ELF-1 (cell line): ENCODE measurements around the gene RBM17.
"Not testable (repeated sequence)": the region's sequence is repeated elsewhere in the genome, so short reads cannot be mapped to it uniquely, and the experiment has no call there.

Experiments
- DNase-seq: peaks from one replicate; pipeline ENCODE4 v3.0.0-alpha.2; 2016; ENCODE audit warnings: low read depth, low spot score

Gene RBM17

DNA sequence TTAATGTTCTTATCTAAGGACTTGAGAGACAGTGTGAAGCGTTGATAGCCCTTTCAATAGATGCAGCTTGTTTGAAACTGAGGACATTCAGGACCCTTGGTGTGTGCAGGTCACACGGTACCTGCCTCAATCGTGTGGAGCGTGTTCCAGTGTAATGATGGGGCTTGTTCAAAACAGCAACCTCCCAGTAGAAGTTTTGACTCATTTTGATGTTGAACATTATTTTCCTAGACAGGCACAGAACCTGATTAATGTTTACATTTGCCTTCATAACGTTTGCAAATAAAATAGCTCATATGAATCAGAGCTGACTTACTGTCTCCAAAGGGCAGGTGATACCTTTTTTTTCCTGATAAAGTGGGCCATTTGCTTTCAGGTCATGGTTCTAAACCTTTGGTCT lies 21.3 kb downstream of the RBM17 start:
- DNase-seq, result no peak

DNA sequence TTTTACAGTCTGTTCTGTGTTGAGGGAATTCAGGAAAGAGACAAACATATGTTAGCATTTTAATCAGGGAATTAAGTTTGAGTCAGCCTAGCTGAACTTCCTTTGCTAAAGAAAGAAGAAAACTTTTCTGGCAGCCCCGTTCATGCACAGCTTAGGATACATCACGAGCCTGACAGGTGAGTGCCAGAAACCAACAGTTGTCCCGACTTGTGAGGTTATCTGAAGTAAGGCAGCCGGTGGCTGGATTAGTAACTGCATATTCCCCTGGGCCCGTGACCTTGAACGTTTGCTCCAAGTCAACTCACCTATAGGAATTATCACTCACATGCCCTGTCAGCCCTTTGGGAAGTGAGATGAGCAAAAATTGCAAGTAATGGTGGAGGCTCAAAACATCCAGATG lies 24.1 kb downstream of the RBM17 start:
- DNase-seq, result no peak

DNA sequence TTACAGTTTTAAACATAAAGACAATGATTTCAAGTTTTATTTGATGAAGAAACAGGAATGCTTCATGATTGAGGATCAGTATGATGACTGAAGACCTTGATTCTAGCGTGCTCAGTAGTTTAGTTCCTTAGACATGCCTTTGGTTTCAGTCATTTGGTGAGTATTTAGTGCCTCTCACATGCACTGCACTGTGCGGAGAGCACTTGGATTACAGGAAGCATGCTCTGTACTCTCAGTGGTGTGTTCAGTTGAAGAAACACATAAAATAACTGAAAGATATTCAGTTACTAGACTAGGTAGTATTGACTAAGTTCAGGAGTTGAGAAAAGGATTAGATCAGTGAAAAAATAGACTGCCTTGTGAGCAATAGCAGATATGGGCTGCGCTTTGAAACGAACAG lies 25.5 kb downstream of the RBM17 start:
- no peak for DNase-seq

DNA sequence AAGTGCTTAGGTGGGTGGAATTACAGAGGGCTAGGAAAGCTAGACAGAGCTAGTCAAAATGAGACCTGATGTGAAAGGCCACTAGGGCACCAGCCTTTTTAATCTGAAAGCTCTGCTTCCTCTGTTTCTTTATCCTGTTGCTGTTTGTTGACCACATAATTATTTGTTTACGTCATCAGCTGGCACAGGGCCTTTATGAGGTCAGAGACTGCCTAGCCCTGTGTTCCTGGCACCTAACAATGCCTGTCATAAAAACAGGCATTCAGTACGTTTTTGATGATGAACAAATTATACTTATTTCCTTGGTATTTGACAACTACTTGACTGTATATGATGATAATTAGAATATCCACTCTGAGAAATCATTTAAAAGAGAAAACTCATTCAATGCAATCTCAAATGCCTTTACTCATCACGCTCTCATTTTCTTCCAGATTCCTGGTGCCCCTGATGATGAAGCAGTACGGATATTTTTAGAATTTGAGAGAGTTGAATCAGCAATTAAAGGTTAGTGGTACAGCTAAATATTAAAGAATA lies 26.0 kb downstream of the RBM17 start:
- no peak for DNase-seq

DNA sequence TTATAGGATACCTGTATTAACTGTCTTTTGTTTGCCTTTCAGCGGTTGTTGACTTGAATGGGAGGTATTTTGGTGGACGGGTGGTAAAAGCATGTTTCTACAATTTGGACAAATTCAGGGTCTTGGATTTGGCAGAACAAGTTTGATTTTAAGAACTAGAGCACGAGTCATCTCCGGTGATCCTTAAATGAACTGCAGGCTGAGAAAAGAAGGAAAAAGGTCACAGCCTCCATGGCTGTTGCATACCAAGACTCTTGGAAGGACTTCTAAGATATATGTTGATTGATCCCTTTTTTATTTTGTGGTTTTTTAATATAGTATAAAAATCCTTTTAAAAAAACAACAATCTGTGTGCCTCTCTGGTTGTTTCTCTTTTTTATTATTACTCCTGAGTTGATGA lies 26.6 kb downstream of the RBM17 start:
- no peak for DNase-seq

DNA sequence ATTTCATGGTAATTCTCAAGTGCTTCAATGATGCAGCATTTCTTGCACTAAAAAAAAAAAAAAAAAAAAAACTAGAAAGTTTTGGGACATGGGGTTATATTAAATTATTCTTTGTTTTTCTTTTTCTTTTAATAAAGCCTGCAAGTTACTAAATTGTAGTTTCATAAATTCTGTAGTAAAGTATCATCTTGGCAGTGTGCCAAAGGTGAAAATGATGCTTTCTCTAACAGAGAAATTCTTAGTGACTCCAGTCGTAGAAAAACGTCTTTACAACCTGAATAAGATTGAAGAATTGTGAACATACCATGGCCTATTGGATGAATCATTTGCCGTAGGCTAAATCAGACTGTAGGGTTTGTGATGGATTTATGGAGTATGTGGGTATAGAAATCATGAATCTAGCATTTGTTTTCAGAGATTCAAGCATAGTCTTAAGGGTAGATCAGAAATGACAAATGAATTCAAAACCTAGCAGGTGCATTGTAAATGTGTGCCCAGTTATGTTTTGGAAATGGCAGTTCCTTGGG lies 27.1 kb downstream of the RBM17 start:
- no peak for DNase-seq

DNA sequence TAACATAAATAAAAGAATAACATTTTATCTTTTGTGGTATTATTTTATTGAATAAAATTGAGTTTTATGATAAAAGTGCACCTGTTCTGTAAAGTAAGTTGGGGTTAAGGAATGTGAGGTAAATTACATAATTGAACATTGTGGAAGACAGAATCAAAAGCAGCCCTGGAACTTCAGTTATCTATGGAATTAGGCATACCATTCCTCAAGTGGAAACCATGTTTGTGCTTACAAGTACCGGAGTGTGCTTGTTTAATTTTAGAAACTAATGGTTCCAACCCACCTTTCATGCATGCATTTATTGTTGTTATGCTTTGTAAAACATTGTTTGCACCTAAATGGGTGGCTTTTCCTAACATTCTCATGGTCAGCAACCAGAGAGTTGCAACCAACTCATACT lies 28.0 kb downstream of the RBM17 start:
- no peak for DNase-seq

DNA sequence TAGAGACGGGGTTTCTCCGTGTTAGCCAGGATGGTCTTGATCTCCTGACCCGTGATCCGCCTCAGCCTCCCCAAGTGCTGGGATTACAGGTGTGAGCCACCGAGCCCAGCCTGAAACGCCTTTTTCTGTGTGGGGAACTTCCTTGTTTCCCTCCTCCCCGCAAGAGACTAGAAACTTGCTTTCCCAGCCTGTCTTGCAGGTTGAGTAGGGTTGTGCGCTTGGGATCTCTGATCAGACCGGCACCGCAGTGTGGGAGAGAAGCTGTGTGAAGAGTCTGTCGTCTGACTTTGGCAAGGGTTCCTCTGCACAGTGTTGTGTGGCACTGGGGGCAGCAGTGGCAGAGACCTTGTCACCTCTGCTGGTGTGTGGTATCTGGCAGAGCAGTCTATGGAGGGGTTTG lies 28.9 kb downstream of the RBM17 start:
- DNase-seq, result no peak

DNA sequence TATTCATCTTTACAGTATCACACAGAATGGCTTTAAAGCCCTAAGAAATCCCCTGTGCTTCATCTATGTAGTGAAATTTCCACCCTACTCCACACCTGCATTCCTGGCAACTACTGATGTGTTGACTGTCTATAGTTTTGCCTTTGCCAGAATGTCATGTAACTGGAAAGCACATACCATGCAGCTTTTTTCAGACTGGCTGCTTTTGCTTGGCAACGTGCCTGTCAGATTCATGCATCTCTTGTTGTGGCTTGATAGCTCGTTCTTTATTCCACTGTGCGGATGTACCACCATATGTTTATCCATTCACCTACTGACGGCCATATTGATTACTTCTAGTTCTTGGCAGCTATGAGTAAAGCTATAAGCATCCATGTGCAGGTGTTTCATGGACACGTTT lies 30.6 kb downstream of the RBM17 start:
- no peak for DNase-seq

DNA sequence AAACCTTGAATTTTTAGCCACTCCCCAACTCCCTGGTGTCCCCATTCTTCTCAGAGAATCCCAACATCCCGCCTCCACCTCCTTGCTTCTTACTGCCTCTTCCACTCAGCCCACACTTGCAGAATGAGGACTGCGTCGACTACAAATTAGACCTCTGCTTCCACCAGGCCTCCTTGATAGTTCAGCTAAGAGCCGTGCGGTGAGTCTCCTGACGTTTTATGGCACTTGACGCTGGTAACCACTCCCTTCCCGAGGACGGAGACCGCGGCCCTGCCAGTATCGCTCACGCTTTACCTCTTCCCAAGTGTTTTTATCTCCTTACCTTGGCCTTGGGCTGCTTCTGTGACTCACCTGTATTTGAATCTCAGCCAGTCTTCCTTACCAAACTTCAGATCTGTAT lies 31.1 kb downstream of the RBM17 start:
- DNase-seq, result no peak

DNA sequence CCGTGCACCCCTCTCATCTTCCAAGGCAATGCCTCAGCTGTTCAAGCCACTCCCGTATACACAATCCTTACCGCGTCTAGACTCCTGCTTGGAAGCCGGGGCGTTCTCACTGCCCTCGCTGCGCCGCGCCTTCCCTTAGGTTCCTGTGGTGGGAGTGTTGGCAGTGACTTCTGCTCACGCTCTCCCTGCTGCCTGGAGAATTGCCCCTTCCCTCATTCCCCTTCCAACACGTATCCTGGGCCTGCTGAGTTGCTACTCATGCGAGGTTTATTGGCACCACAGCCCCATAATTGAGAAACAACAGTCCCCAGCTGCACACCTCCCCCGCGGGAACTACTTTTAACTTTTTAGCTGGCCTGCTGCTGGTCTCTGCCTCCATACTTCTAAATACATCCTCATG lies 31.9 kb downstream of the RBM17 start:
- no peak for DNase-seq

DNA sequence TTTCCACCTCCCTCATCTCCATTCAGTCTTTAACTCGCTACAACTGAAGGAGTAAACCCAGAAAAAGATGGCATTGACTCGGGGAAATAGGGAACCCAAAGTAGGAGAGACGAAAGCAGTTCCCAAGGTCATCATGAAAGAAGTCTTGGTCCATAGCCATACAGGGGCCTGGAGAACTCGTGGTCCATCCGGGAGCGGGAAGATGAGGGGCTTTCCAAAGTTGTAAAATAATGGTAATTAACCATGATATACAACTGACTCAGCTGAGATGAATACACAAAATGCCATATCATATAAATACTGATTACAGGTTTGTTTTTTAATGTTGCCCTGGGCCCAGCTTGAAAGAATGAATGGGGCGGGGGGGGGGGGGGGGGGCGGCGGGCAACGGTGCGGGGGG lies 32.3 kb downstream of the RBM17 start:
- no peak for DNase-seq

DNA sequence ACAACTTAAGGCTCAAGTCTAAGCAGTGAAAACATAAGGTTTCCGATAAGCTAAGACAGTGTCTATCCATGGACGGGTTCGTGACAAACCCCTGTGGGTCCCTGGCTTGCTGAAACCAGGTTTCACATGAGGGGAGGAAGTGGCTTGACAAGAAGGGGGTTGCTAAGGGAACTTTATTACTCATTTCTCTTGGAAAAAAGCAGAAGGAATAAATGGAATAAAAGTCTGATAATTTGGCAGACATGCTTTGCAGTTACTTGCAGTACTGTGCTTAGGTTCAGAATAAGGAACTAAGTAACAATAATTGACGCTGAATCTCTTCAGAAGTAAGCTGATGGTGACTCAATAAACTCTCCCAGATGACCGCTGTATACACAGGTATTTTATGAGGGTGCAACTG lies 34.7 kb downstream of the RBM17 start:
- no peak for DNase-seq

DNA sequence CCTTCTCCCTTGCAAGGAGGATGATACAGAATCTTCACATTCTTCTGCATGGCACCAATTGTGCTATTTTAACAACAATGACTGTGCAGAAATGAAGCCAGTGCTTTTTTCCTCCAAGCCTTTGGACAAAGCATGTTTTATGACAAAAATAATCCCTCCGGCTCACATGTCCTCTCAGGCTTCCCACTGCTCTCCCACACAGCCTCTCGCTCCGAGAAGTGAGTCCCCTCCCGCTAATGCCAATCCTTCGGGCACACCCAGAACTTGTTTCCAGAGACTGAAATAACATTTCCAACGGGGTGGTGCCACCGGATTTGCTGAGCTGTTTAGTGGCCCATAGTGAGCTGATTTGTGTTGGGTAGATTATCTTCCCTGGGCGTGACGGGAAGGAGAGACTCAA lies 35.8 kb downstream of the RBM17 start:
- DNase-seq, result no peak

DNA sequence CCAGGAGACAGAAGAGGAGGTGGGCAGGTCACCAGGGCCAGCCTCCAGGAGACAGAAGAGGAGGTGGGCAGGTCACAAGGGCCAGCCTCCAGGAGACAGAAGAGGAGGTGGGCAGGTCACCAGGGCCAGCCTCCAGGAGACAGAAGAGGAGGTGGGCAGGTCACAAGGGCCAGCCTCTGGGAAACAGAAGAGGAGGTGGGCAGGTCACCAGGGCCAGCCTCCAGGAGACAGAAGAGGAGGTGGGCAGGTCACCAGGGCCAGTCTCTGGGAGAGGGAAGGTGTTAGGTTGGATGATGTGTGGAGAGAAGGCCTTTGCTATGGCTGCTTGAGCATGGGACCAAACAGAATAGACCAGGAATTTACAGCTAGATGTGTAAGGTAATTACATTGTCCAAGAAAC lies 38.6 kb downstream of the RBM17 start:
- DNase-seq, result not testable (repeated sequence)

DNA sequence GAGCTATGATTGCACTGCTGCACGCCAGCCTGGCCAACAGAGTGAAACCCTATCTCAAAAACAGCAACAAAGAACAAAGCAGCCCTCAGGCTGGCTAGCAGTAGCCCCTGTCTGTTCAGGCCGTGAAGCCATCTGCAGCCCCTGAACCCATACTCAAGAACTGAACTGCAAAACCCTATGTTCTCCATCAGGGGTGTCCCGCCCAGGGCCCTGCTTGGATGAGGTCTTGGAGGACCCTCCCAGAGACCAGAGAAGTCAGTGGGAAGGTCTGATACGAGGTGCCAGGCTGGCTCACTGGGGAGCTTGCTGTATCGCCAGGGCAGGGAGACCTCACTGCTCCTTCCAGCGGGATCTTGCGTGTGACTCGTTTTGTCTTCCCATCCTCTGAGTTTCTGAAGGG lies 39.3 kb downstream of the RBM17 start:
- no peak for DNase-seq

DNA sequence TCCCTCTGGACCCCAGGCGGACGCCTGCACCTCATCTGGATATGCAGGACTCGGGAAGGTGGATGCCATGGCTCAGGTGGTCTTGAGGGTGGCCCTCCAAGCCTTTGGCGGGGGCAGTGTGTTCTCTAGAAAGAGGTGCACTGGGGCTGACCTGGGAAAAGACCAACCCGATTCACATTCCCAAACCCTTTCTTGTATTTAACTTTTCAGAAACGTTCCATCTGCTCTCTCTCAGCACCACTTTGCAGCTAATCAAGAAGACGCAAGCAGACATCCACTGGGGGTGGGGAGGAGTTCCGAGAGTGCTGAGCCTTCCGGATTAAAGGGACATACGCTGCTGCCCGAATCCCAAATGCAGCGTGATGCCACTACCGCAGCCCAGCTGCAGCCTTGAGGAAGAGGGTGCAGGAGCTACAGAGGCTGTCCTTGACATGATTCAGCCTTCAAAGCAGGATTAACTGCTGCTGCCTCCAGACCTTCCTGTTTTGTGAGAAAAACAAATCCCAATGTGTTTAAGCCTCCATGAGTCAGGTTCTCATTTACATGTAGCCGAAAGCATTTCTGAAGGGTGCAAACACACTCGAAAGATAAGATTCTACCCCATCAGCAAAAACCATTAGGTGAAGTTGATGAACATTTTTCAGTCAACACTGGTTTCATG lies 39.9 kb downstream of the RBM17 start:
- peak; percentile 70 for DNase-seq

DNA sequence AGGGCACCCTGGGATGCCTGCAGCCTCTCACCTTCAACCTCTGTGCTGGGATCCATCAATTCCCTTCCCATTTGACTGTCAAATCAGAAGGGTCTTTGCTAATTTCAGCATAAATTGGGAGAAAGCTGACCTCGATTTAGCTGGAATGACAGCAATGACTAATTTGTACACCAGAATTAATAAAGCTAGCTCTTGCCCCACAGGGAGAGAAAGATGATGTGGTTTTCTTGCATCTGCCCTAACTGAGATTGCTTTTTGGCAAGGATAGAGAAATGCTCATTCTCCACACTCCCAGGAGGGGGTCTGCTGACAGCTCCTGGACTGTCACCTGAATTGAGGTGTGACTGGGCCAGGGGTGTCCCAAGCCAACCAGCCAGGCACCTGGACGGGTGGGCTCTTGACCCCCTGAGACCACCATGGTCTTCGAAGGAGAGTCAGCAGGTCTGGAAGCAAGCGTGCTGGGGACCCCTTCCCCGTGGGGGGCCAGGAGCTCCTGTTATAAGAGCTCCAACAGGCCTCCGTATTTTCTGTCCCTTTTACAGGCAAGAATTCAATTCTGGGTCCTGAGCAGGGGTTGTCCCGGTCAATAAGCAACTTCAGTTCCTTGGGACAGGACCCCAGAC lies 42.1 kb downstream of the RBM17 start:
- no peak for DNase-seq

DNA sequence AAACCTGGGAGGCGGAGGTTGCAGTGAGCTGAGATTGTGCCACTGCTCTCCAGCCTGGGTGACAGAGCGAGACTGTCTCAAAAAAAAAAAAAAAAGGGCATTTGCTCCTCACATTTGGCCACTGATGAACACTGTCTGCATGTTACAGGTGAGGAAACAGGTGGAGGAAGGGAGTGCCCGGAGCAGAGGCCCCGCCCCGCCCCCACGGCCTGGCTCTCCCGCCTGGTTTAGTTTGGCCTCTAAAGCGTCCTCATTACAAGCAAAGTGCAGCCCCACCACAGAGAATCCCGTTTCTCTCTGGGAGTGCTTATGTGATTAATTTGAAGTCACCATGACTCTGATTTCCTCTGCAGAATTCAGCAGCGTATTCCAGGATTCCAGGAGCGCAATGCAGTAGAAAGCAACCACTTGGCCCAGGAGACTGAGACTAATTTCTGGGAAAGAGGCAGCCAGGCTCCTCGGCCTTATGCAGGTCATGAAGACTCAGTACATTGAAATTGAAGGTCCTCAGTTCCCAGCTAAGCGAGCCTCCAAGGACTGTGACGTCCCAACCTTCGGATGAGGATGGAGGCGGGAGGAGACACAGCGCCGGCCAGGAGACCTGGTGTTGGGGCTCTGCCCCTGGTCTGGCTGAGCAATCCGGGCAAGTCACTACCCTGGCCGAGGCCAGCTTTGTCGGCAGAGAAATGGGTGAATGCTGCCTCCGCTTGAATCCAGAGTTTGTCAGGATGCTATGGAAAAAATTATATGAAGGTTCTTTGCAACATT lies 44.7 kb downstream of the RBM17 start:
- peak; percentile 25 for DNase-seq

DNA sequence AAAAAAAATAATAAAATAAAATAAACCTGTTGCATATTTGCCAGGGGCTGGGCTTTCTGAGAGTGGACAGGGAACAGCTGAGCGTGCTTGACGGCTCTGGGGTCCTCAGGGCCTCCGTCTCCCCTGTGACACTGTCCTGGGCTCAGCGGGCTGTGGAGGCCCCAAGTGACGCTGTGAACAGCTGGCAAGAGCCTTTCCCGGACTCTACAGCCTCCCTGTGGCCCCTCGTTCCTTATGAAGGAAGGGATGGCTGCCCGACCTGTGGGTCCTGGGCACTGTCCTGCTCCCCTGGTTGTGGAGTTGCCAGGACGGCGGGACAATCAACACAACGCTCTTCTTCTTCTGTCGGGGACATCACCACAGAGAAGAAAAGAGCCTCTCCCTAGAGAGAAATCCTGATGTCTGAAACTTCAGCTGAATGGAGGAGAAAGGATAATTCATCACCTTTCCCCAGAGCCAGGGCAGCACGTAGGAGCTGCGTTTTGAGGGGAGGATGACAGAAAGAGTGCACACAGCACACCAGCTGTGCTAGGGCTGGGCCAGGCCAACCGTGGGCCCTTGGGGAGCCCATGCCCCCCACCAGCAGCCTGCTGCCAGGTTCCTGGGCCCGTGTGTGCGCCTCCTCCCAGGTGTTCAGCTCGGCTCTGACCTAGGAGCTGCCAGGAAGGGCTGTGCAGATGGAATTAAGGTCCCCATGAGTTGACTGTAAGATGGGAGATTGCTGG lies 45.4 kb downstream of the RBM17 start:
- no peak for DNase-seq

DNA sequence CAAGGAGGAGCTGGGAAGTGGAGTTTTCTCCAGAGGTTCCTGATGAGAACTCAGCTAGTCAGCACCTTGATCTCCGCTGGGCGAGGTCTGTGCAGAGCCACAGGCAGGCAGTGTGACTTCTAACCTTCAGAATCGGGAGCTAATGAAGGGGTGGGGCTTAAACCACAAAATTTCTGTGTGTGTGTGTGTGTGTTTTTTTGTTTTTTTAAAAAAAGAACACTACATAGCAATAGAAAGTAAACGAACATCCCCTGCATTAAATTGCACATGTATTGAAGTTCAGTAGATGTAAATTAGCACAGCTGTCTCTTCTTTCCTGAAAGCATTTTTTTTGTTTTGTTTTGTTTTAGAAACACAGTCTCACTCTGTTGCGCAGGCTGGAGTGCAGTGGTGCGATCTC lies 46.2 kb downstream of the RBM17 start:
- DNase-seq, result no peak

DNA sequence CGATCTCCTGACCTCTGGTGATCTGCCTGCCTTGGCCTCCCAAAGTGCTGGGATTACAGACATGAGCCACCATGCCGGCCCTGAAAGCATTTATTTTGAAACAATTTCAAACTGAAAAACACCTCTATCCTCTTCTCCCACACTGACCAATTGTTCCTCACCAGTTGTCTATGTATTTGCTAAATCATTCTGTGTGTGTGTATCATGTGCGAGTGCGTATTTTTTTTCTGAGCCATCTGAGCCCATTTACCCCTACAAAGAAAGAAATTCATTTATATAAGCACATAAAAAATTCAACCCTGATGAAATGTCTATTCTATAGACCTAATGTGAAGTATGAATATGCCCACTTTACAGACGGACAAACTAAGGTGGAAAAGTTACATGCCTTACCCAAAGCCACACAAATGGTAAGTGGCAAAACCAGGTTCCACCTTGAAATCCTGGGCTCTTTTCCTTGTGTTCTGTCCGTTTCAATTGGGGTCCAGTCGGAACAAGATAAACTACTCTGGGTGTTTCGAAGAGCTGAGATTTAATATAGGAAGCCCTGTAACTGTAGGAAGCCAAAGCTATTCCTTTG lies 46.8 kb downstream of the RBM17 start:
- DNase-seq, result no peak
